Measurements from ENCODE around the gene COBL. TPM values are rescaled to one million over a fixed set of nuclear protein-coding genes. Genes with fewer than 3 reads are reported as not detected.

The COBL gene, protein sequence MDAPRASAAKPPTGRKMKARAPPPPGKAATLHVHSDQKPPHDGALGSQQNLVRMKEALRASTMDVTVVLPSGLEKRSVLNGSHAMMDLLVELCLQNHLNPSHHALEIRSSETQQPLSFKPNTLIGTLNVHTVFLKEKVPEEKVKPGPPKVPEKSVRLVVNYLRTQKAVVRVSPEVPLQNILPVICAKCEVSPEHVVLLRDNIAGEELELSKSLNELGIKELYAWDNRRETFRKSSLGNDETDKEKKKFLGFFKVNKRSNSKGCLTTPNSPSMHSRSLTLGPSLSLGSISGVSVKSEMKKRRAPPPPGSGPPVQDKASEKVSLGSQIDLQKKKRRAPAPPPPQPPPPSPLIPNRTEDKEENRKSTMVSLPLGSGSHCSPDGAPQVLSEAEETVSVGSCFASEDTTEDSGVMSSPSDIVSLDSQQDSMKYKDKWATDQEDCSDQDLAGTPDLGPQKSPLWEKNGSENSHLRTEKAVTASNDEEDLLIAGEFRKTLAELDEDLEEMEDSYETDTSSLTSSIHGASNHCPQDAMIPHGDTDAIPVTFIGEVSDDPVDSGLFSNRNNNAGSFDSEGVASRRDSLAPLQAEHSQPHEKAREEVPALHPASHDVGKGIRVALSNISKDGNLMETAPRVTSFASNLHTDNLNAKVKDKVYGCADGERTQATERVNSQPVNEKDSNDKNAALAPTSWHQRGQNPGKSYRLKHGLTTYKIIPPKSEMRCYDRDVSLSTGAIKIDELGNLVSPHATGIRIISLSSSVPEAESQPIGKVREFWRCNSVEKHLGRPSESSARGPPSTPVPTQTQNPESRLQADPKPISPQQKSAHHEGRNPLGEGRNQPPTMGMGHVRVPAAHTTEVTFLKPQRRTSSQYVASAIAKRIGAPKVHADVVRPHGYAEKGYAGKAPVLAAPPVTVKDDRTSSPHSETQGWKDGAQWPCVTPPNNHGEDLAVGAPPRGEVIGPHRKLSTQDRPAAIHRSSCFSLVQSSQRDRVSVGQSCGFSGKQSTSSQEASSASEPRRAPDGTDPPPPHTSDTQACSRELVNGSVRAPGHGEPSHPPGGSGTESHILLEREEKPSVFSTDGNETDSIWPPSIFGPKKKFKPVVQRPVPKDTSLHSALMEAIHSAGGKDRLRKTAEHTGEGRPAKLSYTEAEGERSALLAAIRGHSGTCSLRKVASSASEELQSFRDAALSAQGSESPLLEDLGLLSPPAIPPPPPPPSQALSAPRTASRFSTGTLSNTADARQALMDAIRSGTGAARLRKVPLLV
- 8.6 and 8.8 TPM in 2 replicates for total RNA-seq (2014; rRNA removed)
- Bru-seq, nascent RNA: percentile 58 among the genes with signal in this experiment
- percentile 48 among the genes with signal in this experiment for BruChase-seq, experiment 1, labeled RNA remaining after a 6-hour chase
- percentile 49 among the genes with signal in this experiment for BruChase-seq, experiment 2, labeled RNA remaining after a 2-hour chase
- long read RNA-seq, partial matches to known transcripts: 2 of 11 reads
- long read RNA-seq, other reads (novel, unspliced or antisense): 9 of 11 reads

GRCh38 chr7:51316666-51317581, at the start of gene COBL:
TSS of gene COBL (minus strand) at chr7:51316809. CDS start at chr7:51316633, 176 bp downstream.
- Histone ChIP-seq H3K27ac (ENCODE audit: low read length) (peak within 1 kb of the TSS; percentile 60), H3K27me3 (ENCODE audit: low read length) (no peaks in the 10 kb centered on the region), H3K4me1 (ENCODE audit: insufficient read depth, low read length) (peaks cover 25% of the 10 kb centered on the region), H3K79me2 (ENCODE audit: low read length) (peaks cover 42% of the 10 kb centered on the region), H4K20me1 (ENCODE audit: low read length) (no peaks in the 10 kb centered on the region), H3K9me3 (ENCODE audit: low read length) (no peaks in the 10 kb centered on the region), H3K9me2 (replicated peaks; ENCODE audit: low read length) (no peaks in the 10 kb centered on the region), H3K9ac (ENCODE audit: low read length) (peak within 1 kb of the TSS; percentile 77), H3K4me3 (ENCODE audit: low read length) (peak within 1 kb of the TSS; percentile 80), H3K36me3 (ENCODE audit: low read depth, low read length) (no peaks in the 10 kb centered on the region), H3F3A (ENCODE audit: low read length, unreplicated experiment) (no peaks in the 10 kb centered on the region), H3K4me2 (ENCODE audit: low read length) (peak within 1 kb of the TSS; percentile 91), H2AFZ (ENCODE audit: low read length) (peak within 1 kb of the TSS; percentile 91)
- DNase-seq (peak; percentile 29), ATAC-seq (peak; percentile 52)
- CTCF ChIA-PET: no interaction called here
- intact Hi-C loops (cut with micrococcal nuclease): loop anchor here (1.0 to 5.0 kb wide), 4 partner anchors 14 to 92 kb away; no protein-coding TSS in a partner anchor
- TF ChIP-seq EZH2phosphoT487 (IDR thresholded peaks at IDR 0.05; ENCODE audit: borderline replicate concordance, low read length) (no peak), CTCF (conservative IDR thresholded peaks at IDR 0.05; ENCODE audit: low read depth, low read length) (no peak), EZH2 (IDR thresholded peaks at IDR 0.05; ENCODE audit: low read length, unreplicated experiment) (no peak)
- TSS peak; percentile 30 for BruUV-seq (replicated peaks)
- POLR2A ChIA-PET (ENCODE audit: unreplicated experiment): interaction anchor here (0.7 kb wide), 1 partner anchor 53 kb away, joined by 4 read pairs; no protein-coding TSS in a partner anchor

DNA sequence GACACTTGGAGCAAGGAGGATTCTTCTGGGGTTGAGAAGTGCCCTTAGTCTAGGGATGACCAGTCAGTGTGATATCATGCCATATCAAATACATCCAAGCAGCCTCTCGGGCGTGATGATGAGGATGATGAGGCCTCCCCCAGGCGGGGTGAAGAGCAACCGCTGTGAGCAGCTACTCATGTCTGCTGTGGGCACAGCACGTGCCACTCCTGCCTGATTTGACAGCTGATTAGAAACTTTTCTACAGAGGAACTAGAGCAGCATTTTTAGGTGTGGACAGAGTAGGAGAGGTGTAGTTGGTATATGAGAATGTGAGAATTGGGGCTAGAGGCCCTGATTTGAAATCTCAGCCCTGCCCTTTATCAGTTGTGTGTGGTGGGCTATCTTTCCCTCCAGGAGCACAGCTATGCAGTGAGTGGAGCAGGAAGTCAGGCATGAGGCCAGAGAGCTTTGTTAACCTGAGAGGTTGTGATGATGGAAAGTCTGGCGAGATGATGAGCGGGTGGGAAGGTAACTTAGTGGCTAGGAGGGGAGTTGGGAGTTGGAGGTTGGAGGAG, 49.6 kb upstream of the COBL start:
- H3K9me3 ChIP-seq (ENCODE audit: low read length): no peaks in the 10 kb centered on the region
- ChIA-PET CTCF (interaction anchor here (0.6 to 2.2 kb wide), 7 partner anchors 16 to 543 kb away, joined by 3 to 50 read pairs (median 3); no protein-coding TSS in a partner anchor), POLR2A (ENCODE audit: unreplicated experiment) (no interaction called here)
- DNase-seq (no peak), ATAC-seq (no peak)
- H2AFZ ChIP-seq (ENCODE audit: low read length): no peak overlapping the region
- H3K27me3 ChIP-seq (ENCODE audit: low read length): no peaks in the 10 kb centered on the region
- intact Hi-C loops (cut with micrococcal nuclease): no loop called here
- H4K20me1 ChIP-seq (ENCODE audit: low read length): no peaks in the 10 kb centered on the region
- H3K4me1 ChIP-seq (ENCODE audit: insufficient read depth, low read length): no peaks in the 10 kb centered on the region
- H3K27ac ChIP-seq (ENCODE audit: low read length): no peak overlapping the region
- no peak overlapping the region for H3K4me3 ChIP-seq (ENCODE audit: low read length)
- TF ChIP-seq EZH2 (IDR thresholded peaks at IDR 0.05; ENCODE audit: low read length, unreplicated experiment) (no peak), CTCF (conservative IDR thresholded peaks at IDR 0.05; ENCODE audit: low read depth, low read length) (no peak), EZH2phosphoT487 (IDR thresholded peaks at IDR 0.05; ENCODE audit: borderline replicate concordance, low read length) (no peak)
- H3F3A ChIP-seq (ENCODE audit: low read length, unreplicated experiment): no peaks in the 10 kb centered on the region
- H3K4me2 ChIP-seq (ENCODE audit: low read length): no peak overlapping the region
- H3K79me2 ChIP-seq (ENCODE audit: low read length): no peaks in the 10 kb centered on the region
- no peaks in the 10 kb centered on the region for H3K36me3 ChIP-seq (ENCODE audit: low read depth, low read length)
- H3K9ac ChIP-seq (ENCODE audit: low read length): no peak overlapping the region
- BruUV-seq (replicated peaks): no TSS peak
- H3K9me2 ChIP-seq (replicated peaks; ENCODE audit: low read length): no peaks in the 10 kb centered on the region

Measured in PC-3 (cell line).